Type B pancreatic cell (in vitro differentiated cells): Measurements from ENCODE around the gene ZC3H4. TPM values are rescaled to one million over a fixed set of nuclear protein-coding genes. Genes with fewer than 3 reads are reported as not detected.
A peak's percentile ranks its signal among the peaks of the same experiment; 100 is the strongest.

Experiments used
- DNase-seq: peaks from one replicate; pipeline ENCODE4 v3.0.0; 2021; ENCODE audit warnings: mixed read lengths; ENCODE audit not compliant: unreplicated experiment; ENCODE audit errors: extremely low spot score
- H3K27ac Mint-ChIP-seq: 2 replicates; pipeline ENCODE4 v1.8.0; 2021; ENCODE audit warnings: mild to moderate bottlenecking, mixed read lengths
- H3K27me3 Mint-ChIP-seq: 2 replicates; pipeline ENCODE4 v1.8.0; 2021; ENCODE audit warnings: mixed read lengths
- H3K36me3 Mint-ChIP-seq: 2 replicates; pipeline ENCODE4 v1.8.0; 2021; ENCODE audit warnings: mixed read lengths
- H3K4me1 Mint-ChIP-seq: one replicate; pipeline ENCODE4 v1.8.0; 2021; ENCODE audit warnings: mixed read lengths; ENCODE audit not compliant: unreplicated experiment
- H3K4me3 Mint-ChIP-seq: 2 replicates; pipeline ENCODE4 v1.8.0; 2021; ENCODE audit warnings: mild to moderate bottlenecking, mixed read lengths
- H3K9me3 Mint-ChIP-seq: 2 replicates; pipeline ENCODE4 v1.8.0; 2021; ENCODE audit warnings: mixed read lengths
- CTCF ChIP-seq: fragments of 200-600 bp; sonication (generic); conservative IDR thresholded peaks from 2 replicates; pipeline ENCODE4 v1.5.0; 2021; ENCODE audit warnings: antibody characterized with exemption, mild to moderate bottlenecking
- total RNA-seq: library from RNA; stranded (reverse); gene quantifications from 2 replicates; pipeline ENCODE4 v1.2.1, GENCODE V29; 2021; ENCODE audit warnings: low replicate concordance

Gene ZC3H4
- total RNA-seq, 1 donor from 2014 or later, result 71.4 TPM

GRCh38 chr19:47022140-47022536, 91.4 kb downstream of the ZC3H4 start:
- Mint-ChIP-seq H3K27ac (no peak overlapping the region), H3K36me3 (no peaks in the 10 kb centered on the region), H3K9me3 (no peaks in the 10 kb centered on the region), H3K4me3 (no peak overlapping the region), H3K27me3 (peaks cover 71% of the 10 kb centered on the region), H3K4me1 (no peaks in the 10 kb centered on the region)
- no peak for TF ChIP-seq CTCF
- DNase-seq, result no peak

- no peak for TF ChIP-seq CTCF
- DNase-seq, result no peak
- H3K9me3 Mint-ChIP-seq, result no peaks in the 10 kb centered on the region
- peak overlapping the region; percentile 79 for H3K4me3 Mint-ChIP-seq
- H3K36me3 Mint-ChIP-seq, result no peaks in the 10 kb centered on the region
- H3K27me3 Mint-ChIP-seq, result peaks cover 70% of the 10 kb centered on the region
- no peaks in the 10 kb centered on the region for H3K4me1 Mint-ChIP-seq
- H3K27ac Mint-ChIP-seq, result no peak overlapping the region
These were observed 91.9 kb downstream of the ZC3H4 start for GRCh38 chr19:47021536-47022139.

- TF ChIP-seq CTCF, result no peak
- no peak overlapping the region for H3K27ac Mint-ChIP-seq
- no peaks in the 10 kb centered on the region for H3K36me3 Mint-ChIP-seq
- peaks cover 67% of the 10 kb centered on the region for H3K27me3 Mint-ChIP-seq
- no peak for DNase-seq
- peak overlapping the region; percentile 79 for H3K4me3 Mint-ChIP-seq
- no peaks in the 10 kb centered on the region for H3K9me3 Mint-ChIP-seq
- H3K4me1 Mint-ChIP-seq, result no peaks in the 10 kb centered on the region
These were observed 92.5 kb downstream of the ZC3H4 start for GRCh38 chr19:47020992-47021496.

- TF ChIP-seq CTCF, result no peak
- Mint-ChIP-seq H3K27me3 (peaks cover 61% of the 10 kb centered on the region), H3K4me1 (no peaks in the 10 kb centered on the region), H3K9me3 (no peaks in the 10 kb centered on the region), H3K4me3 (no peak overlapping the region), H3K36me3 (no peaks in the 10 kb centered on the region), H3K27ac (no peak overlapping the region)
- DNase-seq, result no peak
These were observed 93.3 kb downstream of the ZC3H4 start for GRCh38 chr19:47020132-47020805.

GRCh38 chr19:47019431-47020041, 94.0 kb downstream of the ZC3H4 start, which contains the start of gene NPAS1:
Gene NPAS1, plus strand, starts transcription at chr19:47019837. Its CDS starts 1,211 bp downstream, at chr19:47021048.
- Mint-ChIP-seq H3K4me1 (no peaks in the 10 kb centered on the region), H3K36me3 (no peaks in the 10 kb centered on the region), H3K27ac (no peak within 1 kb of the TSS), H3K9me3 (no peaks in the 10 kb centered on the region), H3K4me3 (peak within 1 kb of the TSS; percentile 65), H3K27me3 (peaks cover 58% of the 10 kb centered on the region)
- no peak for TF ChIP-seq CTCF
- no peak for DNase-seq
